ENCODE data around the gene MEOX1. TPM values are rescaled to one million over a fixed set of nuclear protein-coding genes. Genes with fewer than 3 reads are reported as not detected.

Gene MEOX1
- total RNA-seq, 1 experiment from 2014 or later: not detected

- no peaks in the 10 kb centered on the region for H3K9me3 ChIP-seq (ENCODE audit: control insufficient read depth, low read depth, low read length)
- H3K4ac ChIP-seq (ENCODE audit: low read depth, low read length): no peak overlapping the region
- no peak overlapping the region for H4K5ac ChIP-seq (ENCODE audit: insufficient read length, low read depth, low read length)
- 0 out of 2 replicates have a peak, but pooled peaks cover 3% of the 10 kb centered on the region for H3K4me1 ChIP-seq (ENCODE audit: insufficient read depth, low read length)
- Mint-ChIP-seq H3K27ac (peak overlapping the region; percentile 96 to 97 (median 96)), H3K36me3 (ENCODE audit: insufficient read depth in 1 of 3, low read depth in 3 of 3) (no peaks in the 10 kb centered on the region), H3K9me3 (no peaks in the 10 kb centered on the region), H3K4me1 (peaks cover 13 to 27% of the 10 kb centered on the region in 2 experiments), H3K4me3 (peak overlapping the region in 1 of 2 experiments; percentile 51; a peak in 3 of 5 replicates), H3K27me3 (ENCODE audit: low read depth) (no peaks in the 10 kb centered on the region)
- H2BK20ac ChIP-seq (ENCODE audit: low read depth, low read length, poor library complexity, severe bottlenecking): no peak overlapping the region
- no peak overlapping the region for H2AFZ ChIP-seq (ENCODE audit: low read length)
- H3K18ac ChIP-seq (ENCODE audit: insufficient read length, low read depth, low read length): peak overlapping the region; percentile 15
- H3T11ph ChIP-seq (ENCODE audit: low read length): no peak overlapping the region
- no peak overlapping the region for H4K8ac ChIP-seq (replicated peaks; ENCODE audit: insufficient read length, low read depth, low read length)
- H3K14ac ChIP-seq (ENCODE audit: insufficient read depth, low read length): no peak overlapping the region
- no peak overlapping the region for H2BK15ac ChIP-seq (ENCODE audit: low read depth, low read length)
- no peak overlapping the region for H4K91ac ChIP-seq (ENCODE audit: insufficient read length, low read depth, low read length)
- H3K27me3 ChIP-seq (ENCODE audit: insufficient read depth, low read length): no peaks in the 10 kb centered on the region
- no peaks in the 10 kb centered on the region for H3K79me2 ChIP-seq (ENCODE audit: insufficient read depth, low read length)
- no peak overlapping the region for H2BK120ac ChIP-seq (ENCODE audit: low read depth, low read length, poor library complexity, severe bottlenecking)
- no peak for TF ChIP-seq CTCF (conservative IDR thresholded peaks at IDR 0.05)
- H3K23me2 ChIP-seq (ENCODE audit: insufficient read length, low read depth, low read length, poor library complexity, severe bottlenecking): no peaks in the 10 kb centered on the region
- H3K23ac ChIP-seq (ENCODE audit: insufficient read length, low read depth, low read length): no peak overlapping the region
- no peak overlapping the region for H2BK12ac ChIP-seq (ENCODE audit: insufficient read length, low read depth, low read length)
- H3K79me1 ChIP-seq (ENCODE audit: insufficient read depth, low read depth, low read length, poor library complexity, severe bottlenecking): no peaks in the 10 kb centered on the region
- no peak overlapping the region for H2AK5ac ChIP-seq (ENCODE audit: insufficient read length, low read length)
- no peak overlapping the region for H3K56ac ChIP-seq (ENCODE audit: insufficient read length, low read depth, low read length)
- H3K9ac ChIP-seq (ENCODE audit: extremely low read depth, insufficient read length, low read length): no peak overlapping the region
- no peak overlapping the region for H3K27ac ChIP-seq (ENCODE audit: insufficient read length, low read depth, low read length)
- H4K20me1 ChIP-seq (ENCODE audit: control insufficient read depth, insufficient read depth, insufficient read length): no peaks in the 10 kb centered on the region
- DNase-seq: peak; percentile 67
- H3K4me2 ChIP-seq (ENCODE audit: insufficient read depth, insufficient read length, low read length): no peak overlapping the region
- WGBS (ENCODE audit: extremely low coverage, insufficient read length, low lambda C conversion rate): no CpG with 5 or more reads among the region's 10 CpGs
- H2BK5ac ChIP-seq (ENCODE audit: insufficient read length, low read length): no peak overlapping the region
These were observed 8.4 kb upstream of the MEOX1 start for GRCh38 chr17:43669971-43670644.
